HG02884 (cell line): ENCODE measurements around the gene CTPS1.

Experiments
- ATAC-seq: cut with Tn5 transposase; IDR thresholded peaks from one replicate; pipeline ENCODE4 v1.9.1; 2021; ENCODE audit warnings: mild to moderate bottlenecking, moderate library complexity; ENCODE audit not compliant: unreplicated experiment

The CTPS1 gene

DNA sequence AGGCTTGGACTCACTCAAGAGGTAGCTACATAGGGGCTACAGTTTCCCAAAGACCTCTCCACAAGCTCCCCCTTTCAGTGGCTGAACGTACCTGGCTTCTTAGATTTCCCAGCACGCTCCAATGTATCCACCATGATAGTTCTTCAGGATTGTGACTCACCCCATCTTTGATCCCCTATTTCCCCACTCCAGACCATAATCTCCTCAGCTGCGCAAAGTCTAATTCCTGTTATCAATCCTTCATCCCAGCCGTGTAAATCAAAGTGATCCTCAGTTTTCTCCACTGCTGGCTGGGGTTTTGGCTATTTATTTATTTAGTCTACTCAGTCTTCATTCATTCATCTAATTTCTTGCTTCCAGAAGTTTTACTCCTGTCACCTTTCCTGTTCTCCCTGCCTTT lies 13.1 kb upstream of the CTPS1 start:
- ATAC-seq = no peak

DNA sequence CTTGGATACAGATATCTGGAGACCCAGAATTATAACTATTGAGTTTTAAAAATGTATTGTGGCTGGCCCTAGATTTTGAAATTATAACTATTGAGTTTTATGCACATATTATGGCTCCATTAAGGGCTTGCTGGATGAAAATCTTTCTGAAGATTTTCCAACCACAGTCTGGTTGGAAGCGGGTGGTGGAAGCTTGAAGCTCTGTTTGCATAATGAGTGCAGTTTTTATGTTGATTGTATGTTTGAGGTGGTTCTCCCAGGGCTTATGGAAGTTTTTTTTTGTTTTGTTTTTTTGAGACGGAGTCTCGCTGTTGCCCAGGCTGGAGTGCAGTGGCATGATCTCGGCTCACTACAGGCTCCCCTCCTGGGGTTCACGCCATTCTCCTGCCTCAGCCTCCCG lies 10.1 kb upstream of the CTPS1 start:
- ATAC-seq = no peak

DNA sequence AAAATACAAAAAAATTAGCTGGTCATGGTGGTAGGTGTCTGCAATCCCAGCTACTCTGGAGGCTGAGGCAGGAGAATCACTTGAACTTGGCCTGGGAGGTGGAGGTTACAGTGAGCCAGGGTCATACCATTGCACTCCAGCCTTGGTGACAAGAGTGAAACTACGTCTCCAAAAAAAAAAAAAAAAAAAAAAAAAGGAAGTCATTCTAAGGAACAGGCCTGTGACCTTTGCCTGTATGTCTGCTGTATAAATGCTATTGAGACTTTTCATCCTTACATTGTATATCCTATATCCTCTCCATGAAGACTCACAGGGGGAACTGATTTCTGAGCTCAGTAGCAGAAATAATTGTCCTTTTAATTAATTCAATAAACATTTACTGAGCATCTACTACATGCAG lies 7.5 kb upstream of the CTPS1 start:
- no peak for ATAC-seq

DNA sequence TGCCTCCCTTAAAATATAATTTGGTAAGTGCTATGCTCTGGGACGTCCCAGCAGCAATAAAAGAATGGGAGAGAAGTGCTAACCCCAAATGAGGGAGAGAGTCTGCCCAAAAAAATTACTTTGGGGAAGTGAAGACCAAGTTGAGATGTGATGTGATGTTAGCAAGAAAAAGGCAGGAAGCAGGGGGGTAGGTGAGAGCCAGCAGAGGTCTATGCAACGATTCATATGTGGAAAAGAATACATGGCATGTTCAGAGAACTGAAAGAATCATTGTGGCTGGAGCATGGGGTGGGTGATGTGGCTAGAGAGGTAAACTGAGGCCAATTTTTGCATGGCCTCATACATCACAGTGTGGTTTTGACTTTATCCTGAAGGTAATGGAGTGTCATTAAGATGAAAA lies 5.6 kb upstream of the CTPS1 start:
- ATAC-seq = no peak

DNA sequence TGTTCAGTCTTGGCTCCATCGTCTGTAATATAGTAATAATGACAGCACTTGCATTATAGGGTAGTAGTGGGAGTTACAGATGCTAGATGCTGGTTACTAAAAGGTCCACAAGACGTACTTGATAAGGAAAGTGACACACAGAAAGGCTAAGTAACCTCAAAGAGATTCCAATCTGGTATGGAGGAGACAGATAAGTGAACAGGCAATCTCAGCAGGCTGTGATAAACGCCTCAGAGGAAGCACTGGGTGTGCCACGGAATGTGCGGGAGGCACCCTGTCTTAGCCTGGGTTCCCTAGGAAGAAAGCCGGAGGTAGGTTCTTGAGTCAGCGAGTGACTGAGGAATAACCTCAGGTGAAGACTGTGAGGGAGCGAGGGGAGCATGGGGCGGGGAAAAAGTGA lies 4.6 kb upstream of the CTPS1 start:
- ATAC-seq = no peak

DNA sequence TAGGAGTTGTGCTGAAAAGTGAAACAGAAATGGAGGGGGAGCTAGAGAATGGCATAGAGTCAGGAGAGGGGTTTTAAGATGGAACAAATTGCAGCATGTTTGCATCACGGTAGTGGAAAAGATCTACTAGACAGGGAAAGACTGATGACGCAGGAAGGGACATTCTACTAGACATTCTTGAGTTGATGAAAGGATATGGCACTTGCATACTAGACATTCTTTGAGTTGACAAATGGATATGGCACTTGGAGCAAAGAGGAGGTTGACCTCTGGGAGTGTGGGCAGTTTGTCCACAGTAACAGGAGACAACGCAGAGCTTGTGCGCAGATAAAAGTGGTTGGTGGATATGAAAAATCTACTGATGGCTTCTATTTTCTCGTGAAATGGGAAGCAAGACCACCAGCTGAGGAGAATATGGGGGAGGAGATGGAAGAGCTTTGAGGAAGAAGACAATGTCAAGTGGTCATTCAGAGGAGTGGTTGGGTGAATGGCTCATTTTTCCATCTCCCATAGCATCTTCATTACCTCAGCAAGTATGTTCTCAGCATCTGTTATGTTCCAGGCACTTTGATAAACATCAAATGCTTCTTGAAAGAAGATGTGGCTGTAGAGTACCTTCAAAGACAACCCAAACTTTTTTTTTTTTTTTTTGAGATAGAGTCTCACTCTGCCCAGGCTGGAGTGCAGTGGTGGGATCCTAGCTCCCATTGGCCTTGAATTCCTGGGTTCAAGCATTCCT lies 2.4 kb upstream of the CTPS1 start:
- no peak for ATAC-seq

DNA sequence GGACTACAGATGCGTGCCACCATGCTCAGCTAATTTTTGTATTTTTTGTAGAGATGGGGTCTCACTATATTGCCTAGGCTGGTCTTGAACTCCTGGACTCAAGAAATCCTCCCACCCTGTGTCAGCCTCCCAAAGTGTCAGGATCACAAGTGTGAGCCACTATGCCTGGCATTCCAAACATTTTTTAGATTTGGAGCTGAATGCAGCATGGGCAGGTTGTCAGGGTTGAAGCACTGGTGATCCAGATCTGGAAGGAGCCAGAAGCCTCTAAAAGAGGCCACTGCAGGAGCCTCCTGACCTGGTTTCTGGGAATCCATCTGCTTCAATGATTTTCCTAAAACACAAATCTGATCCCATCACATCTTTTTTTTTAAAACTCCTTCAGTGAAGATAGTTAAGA lies 1.8 kb upstream of the CTPS1 start:
- no peak for ATAC-seq

DNA sequence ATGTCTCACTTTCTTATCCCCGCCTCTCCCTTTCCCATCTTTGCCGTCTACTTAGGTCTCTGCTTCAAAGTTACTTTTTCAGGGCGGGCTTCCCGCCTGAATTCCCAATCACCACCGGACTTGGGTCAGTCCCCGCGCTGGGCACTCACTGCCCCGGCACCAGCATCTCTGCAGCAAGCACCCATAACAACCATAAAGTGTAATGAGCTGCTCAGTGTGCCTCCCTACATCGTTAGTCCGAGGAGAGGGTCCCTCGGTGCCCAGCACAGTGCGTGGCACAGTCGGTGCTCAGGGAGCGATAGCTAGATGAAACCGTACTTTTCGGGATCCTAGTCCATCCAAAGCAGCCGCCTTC lies 633 bp upstream of the CTPS1 start:
- ATAC-seq = no peak

DNA sequence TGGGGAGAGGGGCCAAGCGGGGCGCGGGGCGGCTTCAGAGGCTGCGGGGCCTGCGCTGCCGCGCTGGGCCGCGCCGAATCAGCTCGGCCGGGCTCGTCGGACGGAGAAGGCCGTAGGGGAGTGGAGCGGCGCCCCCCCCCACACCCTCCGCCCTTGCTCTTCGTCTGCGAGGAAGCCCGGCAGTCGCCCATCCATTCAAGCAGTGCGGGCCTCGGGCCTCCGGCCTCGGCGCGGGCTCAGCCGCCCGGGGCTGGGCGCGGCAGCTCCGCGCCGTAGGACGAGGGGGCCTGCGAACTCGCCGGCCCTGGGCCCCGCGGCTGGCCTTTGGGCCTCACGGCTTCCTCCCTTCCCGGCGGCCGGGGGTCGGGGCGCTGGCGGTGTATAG lies 564 bp downstream of the CTPS1 start:
- peak; percentile 18 for ATAC-seq

DNA sequence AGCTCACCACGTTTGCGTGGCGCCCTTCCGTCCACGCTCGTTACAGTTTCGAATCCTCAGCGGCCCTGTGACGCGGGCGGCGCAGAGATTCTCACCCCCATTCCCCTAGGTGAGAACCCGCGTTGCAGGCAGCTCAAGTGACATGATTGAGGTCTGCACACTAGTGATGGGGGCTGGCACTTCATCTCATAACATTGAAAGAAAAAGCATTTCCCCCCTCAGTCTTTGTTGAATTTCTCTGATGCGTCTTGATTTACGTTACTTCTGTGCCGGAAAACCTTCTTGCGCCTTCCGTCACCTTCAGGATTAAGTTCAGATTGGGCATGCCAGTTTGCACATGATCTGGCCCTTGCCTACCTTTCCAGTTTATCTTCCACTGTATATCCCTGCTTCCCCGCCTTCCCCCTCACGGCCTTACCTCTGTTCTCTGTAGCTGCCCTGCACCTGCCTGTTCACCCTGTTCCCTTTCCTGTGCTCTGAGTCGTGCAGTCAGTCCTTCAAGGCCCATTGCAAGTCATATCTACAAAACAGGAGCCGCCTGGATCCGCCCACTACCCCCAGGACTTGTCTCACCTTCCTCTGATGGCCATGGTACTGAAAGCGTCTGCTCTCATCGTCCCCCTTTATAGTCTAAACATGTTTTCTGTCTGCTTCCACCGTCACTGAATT lies 1.1 kb downstream of the CTPS1 start:
- peak; percentile 4 for ATAC-seq

DNA sequence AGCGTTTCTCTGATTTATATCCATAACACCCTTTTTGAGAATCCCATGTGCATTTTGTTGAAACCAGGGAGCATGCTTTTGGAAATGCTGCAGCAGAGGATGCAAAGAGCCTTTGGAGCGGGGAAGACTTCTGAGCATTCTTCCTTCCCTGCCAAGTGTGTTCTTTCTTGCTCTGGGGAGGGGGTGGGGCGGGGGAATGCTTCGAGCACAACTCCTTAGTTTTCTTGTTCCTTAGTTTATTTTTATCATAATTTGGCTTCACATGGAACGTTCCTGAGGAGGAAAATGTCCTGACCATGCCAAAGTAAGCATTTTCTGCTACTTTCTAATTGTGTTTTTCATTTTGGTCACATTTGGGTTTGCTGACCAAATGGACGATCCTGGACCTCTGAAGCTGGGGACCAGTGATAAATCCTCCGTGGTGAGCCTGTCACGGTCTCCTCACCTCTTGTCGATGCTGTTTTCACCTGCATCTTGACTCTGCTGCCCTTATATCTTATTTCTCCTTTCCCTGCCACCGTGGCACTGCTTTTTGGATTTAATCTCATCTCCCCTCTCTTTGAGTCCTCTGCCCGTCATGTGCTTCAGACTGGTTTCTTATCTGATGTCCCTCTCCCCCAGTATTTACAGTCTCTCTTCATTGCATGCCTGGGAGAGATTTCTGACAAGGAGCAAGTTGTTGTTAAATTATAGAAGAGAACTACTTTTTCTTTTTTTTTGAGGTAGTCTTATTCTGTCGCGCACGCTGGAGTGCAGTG lies 2.4 kb downstream of the CTPS1 start:
- ATAC-seq = no peak

DNA sequence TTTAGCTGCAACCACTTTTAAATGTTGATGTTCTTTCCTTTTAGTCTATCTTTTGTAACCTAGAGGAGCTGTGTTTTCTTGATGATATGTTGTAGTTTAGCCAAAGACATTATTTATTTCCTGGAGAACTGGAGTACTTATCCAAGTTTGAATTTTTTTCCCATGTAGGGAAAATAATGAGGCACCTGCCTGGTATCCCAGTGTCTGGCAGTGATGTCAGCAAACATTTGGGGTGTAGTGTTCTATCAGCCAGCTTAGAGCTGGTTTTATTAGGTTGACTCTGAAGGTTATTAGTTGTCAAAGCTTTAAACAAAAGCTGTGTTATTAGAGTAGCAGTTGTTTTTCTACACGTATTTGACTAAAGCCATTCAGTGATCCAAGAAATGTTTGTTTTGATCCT lies 3.2 kb downstream of the CTPS1 start:
- no peak for ATAC-seq

DNA sequence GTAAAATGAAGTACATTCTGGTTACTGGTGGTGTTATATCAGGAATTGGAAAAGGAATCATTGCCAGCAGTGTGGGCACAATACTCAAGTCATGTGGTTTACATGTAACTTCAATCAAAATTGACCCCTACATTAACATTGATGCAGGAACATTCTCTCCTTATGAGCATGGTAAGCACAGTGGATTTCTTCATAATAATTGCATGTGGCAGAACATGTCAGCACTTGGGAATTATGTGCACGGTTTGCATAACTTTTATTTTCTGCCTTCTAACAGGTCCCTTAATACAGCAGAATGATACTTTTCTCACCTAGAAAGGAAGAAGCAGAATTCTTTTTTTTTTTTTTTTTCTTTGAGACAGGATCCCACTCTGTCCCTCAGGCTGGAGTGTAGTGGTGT lies 3.8 kb downstream of the CTPS1 start:
- ATAC-seq = no peak

DNA sequence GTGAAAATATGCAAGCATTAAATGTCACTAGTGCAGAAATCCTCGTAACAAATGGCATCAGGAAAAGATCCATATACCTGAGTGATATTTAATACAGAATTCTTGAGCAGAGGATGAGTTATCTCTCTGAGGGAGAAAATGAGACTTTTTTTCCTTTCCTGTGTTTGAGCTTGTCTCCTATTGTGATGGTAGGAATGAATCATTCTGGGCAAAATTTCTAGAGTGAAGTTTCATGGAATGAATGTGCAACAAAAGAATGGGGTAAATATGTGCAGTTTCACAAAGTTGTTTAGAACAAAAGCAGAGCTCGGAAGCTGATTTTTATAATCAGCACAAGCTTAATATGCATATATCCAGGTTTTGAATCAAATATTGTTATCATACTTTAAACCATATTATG lies 4.6 kb downstream of the CTPS1 start:
- ATAC-seq = no peak

DNA sequence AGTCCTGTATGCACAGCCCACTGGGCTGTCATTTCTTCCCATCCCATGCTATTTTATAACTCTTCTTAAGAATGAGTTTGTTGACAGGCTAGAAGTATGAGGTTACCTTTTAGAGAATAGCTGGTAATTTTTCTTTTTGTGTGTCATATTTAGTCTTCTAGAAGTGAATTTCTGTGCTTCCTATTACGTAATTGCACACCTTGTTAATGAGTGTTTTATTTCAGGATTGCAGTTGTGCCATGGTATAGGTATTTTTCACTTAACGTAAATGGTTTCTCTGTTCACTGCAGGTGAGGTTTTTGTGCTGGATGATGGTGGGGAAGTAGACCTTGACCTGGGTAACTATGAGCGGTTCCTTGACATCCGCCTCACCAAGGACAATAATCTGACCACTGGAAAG lies 5.0 kb downstream of the CTPS1 start:
- ATAC-seq = no peak

DNA sequence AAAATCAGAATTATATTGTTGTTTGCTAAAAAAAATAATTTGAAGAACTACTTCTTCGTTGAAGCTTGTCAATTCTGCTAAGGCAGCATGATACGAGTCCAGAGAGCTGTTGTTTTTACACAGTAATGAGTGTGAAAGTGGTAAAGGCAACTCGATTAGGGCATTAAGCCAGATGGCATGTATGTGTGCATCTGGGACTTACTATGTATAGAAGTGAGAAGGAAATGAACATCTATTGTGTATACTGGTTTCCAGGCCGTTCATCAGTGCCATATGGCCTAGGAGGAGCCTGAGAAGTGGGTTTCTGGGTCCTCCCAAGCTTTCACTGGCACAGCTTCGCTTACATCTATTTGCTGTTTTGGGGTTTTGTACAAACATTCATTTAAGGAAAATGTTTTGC lies 5.7 kb downstream of the CTPS1 start:
- ATAC-seq = no peak

DNA sequence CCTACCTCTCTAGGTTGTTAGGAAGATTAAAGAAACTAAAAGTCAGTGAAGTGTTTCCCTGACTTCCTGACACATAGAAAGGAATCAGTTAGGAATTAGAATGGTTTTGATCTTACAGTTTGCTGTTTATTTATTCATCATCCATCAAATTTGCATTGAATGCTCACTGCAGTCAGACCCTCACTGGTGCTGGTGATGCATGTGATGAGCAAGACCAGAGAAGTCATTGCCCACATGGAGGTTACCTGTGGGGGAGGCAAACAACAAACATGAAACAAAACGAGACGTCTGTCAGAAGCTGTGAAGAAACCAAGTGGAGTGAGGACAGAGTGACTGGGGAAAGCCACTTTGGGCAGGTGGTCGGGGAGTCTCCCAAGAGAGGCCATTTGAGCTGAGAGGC lies 6.4 kb downstream of the CTPS1 start:
- ATAC-seq = no peak

DNA sequence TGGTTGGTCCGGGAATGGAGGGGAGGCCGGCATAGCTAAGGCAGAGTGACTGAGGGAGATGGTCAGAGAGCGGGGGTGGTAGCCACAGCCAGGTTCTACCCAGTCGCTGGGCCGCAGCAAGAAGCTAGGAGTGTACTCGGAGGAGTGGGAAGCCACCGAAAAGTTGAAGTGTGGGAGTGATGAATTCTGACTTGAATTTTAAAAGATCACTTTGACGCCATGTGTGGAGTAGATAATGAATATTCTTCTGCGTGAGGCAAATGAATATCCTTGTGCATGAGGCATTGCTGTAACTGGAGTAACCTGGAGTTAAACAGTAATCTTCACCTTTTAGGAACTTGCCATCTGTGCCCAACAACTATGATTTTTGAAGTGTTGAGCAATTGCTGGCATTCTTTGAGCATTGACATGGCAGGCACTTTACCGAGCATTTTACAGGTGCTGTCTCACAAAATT lies 6.9 kb downstream of the CTPS1 start:
- no peak for ATAC-seq

DNA sequence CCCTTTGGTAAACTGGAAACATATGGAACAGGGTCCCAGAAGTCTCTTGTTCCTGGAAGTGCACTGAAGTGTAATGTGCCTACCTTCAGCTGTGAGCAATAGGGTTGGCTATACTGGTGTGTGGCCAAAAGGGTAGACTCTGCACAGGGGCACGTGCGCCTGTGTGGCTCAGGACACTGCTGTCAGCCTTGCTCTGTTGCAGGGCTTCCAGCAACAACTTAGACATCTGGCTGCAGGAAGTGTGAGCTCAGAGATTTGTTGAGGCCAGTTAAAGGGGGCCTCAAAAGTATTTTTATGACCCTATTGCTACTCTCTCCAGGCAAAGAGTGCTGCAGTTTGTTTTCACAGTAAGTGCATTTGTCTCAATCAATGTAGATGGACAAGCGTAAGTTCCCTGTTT lies 7.5 kb downstream of the CTPS1 start:
- no peak for ATAC-seq

DNA sequence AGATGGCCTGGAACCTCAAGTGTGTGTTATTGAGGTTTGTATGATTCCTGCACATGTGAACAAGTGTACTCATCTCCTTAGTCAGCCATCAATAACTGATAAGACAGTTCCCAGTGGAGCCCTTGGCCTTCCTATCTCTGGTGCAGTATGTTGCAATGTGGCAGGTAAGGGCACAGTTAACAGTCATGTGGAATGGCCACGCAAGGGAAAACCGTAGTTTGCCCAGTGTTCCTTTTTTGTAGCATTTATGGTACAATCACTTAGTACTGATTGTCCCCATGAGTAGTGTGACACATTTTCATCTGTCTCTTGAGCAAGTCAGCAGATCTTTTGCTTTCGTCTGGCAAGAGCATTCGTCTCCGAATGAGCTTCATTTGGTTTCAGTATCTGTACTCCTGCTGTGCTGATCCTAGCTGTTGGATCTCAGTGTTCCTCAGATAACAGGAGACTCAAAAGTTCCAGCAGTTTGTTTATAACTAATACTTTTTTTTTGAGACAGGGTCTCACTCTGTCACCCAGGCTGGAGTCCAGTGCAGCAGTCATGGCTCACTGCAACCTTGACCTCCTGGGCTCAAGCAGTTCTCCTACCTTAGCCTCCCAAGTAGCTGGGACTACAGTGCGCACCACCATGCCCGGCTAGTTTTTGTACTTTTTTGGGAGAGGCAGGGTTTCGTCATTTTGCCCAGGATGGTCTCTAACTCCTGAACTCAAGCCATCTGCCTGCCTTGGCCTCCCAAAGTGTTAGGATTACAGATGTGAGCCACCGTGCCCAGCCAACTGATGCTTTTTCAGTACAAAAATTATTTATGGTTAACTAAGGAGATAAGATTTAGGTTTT lies 8.2 kb downstream of the CTPS1 start:
- no peak for ATAC-seq

DNA sequence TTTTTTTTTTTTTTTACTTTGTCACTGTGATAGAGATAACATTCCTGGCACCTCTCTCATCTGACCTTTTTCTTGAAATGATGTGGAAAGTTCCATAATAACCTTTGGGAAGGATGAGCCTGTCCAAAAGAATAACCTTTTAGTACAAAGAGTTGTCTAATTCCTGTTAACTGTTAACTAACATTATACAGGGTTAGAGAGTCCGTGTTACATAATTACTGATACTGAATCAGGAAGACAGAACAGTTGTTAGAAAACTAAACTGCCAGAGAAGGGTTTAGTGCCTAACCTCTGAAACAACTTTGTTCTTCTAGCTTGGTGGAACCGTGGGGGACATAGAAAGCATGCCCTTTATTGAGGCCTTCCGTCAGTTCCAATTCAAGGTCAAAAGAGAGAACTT lies 8.8 kb downstream of the CTPS1 start:
- no peak for ATAC-seq
